Raji (cell line): ENCODE measurements around the gene SPTBN5.

Source experiments
- POLR2A ChIP-seq: IDR thresholded peaks from 2 replicates; pipeline ENCODE4 v1.6.1; 2011; ENCODE audit warnings: low read depth, low read length, control low read depth; ENCODE audit not compliant: insufficient read depth

SPTBN5 gene

DNA sequence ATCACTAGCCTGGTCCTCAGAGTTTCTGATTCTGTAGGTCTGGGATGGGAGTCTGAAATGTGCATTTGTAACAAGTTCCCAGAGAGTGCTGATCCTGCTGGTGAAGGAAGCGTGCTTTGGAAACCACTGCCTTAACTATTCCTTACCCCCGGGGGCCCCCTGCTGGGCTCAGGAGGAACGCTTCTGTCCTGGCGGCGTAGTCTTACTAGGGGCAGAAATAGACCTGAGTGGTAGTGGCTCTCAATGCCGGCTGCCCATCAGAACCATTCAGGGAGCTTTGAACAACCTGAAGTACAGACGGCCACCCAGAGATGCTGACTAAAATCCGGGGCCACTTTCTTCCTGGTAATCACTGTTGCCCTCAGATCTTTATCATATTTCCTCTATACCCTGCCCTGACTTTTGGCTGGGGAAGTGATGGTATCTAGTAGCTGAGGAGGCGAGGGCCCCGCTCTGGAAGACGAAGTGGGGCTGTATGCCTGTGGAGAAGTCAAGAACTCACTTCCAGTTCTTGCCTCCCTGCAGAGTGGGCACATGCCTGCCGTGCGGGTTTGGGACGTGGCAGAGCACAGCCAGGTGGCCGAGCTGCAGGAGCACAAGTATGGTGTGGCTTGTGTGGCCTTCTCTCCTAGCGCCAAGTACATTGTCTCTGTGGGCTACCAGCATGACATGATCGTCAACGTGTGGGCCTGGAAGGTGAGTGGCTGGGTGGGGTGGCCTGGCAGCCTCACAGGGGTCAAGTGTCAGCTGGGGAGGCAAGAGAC is 82.2 kb downstream of the SPTBN5 start:
- TF ChIP-seq POLR2A: no peak

DNA sequence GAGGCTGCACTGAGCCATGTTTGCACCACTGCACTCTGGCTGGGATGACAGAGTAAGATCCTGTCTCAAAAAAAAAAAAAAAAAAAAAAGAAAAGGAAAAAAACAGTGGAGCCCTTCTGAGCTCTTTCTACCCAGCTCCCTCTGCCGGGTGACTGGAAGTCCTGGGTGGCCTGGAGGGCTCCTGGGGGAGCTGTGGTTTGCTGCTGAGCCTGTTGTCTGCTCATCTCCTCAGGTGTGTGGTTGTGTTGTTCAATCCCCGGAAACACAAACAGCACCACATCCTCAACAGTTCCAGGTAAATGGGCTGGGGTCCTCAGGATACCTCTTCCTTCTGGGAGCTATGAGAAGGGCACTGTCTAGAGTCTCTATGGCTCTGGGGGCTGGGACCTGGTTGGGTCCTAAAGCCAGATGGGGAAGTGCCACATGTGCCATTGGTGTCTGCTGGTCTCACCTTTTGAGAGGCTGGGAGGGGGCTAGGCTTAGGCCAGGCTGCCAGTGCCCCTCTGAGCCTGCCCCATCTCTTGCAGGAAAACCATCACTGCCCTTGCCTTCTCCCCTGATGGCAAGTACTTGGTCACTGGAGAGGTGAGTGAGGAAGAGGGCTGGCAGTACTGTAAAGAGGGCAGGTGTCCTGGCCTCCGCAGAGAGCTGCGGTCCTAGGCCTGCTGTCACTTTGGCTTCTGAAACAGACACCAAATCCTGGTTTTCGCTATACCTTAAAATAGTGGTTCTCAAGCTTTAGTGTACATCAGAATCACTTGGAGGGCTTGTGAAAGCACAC is 83.0 kb downstream of the SPTBN5 start:
- no peak for TF ChIP-seq POLR2A

DNA sequence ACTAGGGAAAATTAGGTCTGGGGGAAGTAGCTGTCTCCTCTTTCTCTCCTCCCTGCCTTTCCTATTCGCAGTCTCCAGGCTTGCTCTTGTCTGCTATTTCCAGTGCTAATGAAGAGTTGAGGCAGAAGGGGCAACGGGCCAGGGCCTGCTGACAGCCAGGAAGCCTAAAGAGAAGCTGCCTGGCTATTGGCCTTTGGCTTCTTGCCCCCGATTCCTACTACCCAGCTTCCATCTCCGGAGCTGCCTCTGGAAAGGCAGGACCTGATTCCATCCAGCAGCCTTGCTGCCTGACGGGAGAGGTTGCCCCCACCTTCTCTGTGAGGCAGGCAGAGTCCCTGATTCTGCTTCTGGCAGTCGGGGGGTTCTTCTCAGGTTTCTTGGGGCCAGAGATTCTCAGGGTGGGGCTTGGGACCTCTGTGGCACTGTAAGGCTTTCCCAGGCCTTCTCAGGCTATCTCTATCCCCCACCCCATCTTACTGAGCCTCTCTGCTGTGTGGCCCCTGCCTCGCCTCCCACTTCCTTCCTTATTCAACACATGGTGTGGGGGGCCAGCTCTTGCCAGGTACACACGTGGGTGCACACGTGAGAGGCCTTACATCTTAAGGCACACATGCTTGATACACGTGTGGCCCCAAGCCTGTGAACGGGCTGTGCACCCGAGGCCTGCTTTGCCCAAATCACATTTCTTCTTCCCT is 84.2 kb downstream of the SPTBN5 start:
- no peak for TF ChIP-seq POLR2A

DNA sequence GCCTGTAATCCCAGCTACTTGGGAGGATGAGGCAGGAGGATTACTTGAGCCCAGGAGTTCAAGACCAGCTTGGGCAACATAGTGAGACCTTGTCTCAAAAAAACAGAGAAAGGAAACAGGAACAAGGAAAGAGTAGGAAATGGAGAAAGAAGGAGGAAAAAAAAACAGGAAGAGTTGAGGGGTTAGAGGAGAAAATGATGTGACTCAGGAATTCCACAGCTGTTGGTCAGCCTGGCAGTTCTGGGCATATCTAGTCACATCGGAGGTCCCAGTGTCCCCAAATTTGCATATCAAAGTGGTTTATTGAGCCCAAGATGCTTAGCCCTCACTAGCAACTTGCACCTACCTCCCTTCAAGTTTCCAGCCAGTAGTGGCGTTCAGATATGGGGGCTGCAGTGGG is 84.7 kb downstream of the SPTBN5 start:
- no peak for TF ChIP-seq POLR2A

DNA sequence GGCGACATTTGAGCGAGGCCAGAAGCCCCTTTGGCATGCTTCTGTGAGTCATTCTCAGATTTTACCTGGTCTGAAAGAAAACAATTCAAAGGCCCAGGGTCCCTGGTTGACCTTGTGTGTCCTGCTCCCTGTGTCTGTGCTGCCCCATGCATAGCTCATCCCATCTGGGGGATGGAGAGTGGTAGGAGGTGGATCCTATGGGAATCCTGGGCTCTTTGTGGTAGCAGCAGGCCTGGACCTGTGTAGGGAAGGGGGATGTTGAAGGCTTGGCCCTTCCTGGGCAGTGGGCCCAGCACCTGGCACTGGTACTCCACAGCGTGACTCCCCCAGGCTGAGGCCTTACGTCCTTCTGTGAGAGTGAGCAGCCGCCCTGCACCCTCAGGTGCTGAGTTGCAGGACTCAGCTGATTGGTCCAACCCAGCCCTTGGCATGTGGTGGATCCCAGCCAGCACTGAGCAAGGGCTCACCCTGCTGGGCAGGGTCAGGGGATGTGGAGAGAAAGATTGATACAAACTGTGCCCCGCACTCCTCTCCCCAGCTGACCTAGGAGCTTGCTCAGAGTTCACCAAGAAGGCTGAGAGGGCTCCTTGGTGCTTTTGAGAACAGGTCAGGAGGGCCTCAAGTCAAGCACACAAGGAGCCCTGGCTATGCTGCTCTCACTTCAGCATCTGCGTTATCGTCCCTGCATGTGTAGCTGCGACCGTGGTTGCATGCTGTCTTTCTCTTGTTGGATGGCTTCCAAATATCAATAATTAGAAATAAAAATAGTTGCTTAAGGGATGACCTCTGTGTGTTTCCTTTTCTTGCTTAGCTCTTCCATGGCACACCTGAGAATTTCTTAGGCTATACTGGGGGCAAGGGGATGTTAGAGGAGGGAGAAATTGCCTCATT is 87.3 kb downstream of the SPTBN5 start:
- no peak for TF ChIP-seq POLR2A

DNA sequence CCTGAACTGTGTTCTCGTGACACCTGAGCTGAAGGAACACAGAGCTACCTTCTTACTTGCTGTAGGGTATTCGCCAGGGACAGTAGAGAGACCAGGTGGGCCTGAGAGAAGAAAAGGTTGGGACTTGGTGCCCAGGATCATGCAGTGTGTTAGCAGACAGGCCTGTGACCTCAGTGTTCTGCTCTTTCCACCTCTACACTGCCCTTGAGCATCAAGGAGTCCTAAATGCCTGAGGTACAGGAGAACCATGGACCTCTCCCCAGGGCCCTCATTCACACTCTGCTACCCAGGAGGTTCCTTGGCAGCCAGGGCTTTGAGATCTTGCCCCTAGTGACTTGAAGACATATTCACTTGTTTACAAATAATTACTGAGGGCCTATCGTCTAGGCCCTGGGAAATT is 88.1 kb downstream of the SPTBN5 start:
- no peak for TF ChIP-seq POLR2A

DNA sequence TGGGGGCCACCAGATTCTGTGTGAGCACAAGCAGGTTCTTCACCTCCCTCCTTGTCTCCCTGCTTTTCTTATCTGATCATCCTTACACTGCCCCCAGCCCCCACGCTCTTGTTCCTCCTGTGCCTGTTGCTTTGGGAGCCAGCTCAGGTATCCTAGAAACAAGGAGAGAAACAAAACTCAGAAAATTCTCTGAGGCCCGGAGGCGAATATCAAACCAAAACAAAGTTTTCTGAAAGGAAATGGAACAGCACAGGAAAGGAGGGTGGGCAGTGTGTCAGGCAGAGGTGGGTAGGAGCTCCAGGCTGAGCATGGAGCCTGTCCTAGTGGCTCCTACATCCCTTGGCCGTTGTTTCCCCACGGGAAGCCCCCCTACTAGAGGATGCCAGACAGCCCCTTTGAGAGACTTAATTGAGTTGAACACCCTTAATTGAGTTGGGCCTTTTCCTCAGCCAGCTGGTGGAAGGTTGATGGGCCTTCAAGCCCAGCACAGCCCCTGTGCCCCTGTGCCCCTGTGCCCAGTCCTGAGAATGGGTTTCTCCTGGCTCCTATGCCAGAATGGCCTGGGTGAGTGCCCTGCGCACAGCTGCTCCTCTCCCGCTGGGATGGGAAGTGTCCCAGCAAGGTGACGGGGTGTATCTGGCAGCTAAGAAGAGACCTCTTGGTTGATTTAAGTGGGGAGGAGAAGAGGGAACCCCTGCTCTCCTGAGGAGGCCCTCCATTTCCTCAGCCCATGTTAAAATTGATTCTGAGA is 88.8 kb downstream of the SPTBN5 start:
- no peak for TF ChIP-seq POLR2A

DNA sequence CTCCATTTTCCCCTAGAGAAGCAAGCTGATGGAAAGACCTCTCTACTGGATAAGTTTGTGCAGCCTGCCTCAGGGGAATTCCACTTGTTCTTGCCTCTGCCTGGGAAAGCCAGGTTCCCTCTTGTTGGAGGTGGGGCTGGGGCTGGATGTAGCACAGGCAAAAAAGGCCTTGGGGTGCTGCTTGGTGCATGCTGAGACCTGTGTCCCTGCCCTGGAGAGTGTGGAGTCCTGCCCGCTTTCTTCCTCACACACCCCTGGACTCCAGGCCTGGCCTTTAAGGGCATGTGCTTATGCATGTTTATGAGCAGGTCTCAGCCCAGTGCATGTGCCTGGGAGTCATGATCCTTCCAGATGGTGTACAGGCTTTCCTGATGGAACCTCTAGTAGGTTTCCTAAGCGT is 89.5 kb downstream of the SPTBN5 start:
- no peak for TF ChIP-seq POLR2A

DNA sequence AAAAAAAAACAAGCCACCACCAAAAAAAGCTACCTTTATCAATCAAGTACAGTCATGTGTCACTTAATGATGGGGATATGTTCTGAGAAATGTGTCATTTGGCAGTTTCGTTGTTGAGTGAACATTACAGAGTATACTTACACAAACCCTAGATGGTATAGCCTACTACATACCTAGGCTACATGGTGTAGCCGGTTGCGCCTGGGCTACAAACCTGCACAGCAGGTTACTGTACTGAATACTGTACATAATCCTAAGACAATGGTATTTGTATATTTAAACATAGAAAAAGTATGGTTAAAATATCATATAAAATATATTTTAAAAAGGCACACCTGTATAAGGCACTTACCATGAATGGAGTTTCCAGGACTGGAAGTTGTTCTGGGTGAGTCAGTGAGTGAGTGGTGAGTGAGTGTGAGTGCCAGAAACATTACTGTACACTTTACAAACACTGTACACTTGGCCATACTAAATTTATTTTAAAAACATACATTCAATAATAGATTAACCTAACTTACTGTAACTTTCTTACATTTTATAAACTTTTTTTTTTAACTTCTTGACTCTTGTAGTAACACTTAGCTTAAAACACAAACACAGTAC is 91.9 kb downstream of the SPTBN5 start:
- no peak for TF ChIP-seq POLR2A

DNA sequence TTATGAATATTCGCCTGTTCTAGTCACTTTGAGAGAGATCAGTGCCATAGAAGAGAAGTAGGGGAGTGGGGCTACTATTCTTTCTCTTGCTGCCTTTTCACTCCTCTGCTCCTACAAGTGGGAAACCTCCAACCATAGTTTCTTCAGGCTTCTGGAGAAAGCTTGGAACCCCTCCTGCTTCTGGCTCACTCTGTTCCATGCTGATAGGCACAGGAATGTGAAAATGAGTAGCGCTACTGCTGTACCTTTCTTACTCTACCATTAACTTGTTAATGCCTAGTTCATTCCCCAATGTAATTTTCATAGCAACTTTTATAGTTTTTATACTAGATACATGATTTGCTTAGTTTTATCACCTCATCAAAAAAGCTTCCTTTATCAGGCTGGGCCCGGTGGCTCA is 92.7 kb downstream of the SPTBN5 start:
- TF ChIP-seq POLR2A: no peak

DNA sequence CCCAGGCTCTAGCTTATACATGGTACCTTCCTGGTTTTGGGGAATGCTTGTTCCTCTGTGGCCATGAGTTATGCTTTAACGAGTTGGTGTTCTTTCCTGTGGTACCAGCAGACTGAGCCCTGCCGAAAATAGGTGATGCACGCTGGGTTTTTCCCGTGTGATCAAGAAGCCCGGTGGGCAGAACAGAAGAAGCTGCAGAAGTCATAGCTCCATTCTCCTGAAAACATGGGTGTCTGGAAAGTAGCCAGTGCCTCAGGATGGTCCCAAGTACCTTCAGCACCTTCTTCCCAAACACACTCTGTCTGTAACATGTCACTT is 94.4 kb downstream of the SPTBN5 start:
- no peak for TF ChIP-seq POLR2A

DNA sequence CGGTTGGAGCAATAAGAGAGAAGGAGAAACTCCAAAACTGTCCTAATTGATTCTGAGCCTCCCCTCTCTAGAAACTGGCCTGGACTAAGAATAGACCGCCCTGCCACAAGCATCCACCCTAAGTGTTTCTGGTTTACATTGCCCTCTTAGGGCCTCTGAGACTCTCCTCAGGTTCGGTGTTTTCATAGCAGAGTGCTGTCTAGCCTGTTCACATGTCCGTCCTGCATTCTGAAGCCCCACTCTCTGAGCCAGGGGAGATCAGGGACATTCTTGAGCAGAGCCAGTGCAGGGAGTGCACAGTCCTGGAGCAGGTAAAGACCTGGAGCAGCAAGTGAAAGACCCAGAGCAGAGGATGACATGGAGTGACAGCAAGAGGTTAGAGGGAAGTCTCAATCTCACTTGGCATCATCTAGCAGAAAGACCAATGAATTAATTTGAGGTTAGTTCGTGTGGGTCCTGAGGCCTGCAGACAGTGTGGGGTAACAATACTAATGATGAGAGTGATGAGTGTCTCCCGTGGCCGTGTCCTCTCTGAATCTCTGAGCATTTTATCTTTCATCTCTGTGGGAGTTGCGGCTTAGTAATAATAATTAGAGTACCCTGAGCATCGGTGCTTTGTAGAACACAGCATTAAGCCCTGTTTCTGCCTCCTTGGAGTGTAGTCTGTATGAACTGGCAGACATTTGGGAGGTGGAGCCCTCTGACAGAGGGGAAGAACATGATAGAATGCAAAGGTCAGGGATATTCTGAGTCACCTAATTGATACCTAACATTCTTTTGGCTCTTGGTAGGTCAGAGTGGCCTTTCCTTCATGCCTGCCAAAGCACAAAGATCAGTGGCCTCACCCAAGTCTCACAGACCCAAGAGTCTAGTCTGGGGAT is 95.0 kb downstream of the SPTBN5 start:
- no peak for TF ChIP-seq POLR2A
